Hematopoietic multipotent progenitor cell treated with erythropoietin and hydrocortisone succinate and interleukin-3 and kit ligand, for 4 days (in vitro differentiated cells): ENCODE results near the gene CLNK.
A peak's percentile ranks its signal among the peaks of the same experiment; 100 is the strongest.

Source experiments
- DNase-seq: peaks from one replicate; pipeline ENCODE4 v3.0.0-alpha.2; 2015

Gene CLNK

DNA sequence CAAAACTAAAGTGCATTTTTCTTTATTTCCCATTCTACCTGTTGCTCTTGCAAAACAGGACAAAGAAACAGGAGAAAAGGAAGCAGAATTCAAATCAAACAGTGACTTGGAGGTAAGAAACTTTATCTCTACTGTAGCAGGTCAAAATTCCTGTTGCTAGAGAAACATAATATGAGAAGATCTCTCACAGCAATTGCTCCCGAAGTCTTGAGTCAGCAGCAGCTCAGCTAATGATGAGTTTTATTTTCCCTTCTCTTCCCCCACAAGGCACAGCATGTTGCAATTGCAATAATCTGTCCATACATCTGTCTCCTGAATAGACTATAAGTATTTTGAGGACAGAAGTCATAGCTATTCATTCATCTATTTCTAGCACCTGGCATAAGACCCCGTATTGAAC, 112.7 kb downstream of the CLNK start:
- no peak for DNase-seq

GRCh38 chr4:10569491-10569890, 115.1 kb downstream of the CLNK start:
- no peak for DNase-seq

DNA sequence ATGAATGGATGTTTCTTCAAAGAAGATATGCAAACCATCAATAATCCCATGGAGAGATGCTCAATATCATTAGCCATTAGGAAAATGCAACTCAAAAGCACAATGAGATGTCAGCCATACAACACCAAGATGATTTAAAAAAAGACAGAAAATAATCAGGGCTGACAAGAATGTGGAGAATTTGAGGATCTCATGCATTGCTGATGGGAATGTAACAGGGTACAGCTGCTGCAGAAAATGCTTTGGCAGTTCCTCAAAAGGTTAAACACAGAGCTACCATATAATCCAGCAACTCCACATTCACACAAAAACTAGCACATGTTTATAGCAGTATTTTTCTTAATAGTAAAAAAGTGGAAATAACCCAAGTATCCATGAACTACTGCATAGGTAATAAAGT, 116.8 kb downstream of the CLNK start:
- no peak for DNase-seq

GRCh38 chr4:10565166-10565780, 119.3 kb downstream of the CLNK start:
- DNase-seq = peak; percentile 35

DNA sequence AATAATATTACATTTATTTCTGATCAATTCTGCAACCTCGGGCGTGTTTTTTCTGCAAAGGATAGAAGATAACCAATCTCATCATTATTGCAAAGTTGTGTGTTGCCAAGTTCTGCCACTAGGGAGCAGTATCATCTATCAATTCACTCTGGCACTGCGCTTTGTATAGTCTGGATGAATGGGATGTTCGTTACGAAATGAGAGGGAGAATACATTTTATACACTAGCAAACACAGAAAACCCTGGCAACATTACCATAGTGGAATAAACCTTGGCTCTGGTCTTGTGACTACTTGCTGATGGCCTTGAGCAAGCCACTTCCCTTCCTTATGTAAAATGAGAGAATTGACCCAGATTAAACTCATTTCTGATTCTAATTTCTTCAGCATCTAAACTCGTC, 129.9 kb downstream of the CLNK start:
- DNase-seq = peak; percentile 81

DNA sequence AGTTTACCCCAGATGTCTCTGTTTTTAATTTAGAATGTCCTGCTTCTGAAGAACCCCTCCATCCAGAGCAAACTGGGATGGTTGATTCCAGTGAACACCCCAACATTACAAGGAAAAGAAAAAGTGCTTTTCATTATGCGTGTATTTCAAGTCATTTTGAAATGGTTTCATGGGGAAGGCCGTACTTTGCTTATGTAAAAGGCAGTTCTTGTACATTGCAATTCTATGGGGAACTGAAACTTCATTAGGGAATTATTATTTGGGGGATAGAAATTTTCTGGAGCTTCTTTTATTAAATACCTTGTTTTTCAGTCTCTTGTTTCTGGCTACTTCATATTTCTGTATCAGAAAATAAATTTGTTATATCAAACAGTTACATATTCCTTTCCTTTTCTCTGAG, 130.4 kb downstream of the CLNK start:
- no peak for DNase-seq

DNA sequence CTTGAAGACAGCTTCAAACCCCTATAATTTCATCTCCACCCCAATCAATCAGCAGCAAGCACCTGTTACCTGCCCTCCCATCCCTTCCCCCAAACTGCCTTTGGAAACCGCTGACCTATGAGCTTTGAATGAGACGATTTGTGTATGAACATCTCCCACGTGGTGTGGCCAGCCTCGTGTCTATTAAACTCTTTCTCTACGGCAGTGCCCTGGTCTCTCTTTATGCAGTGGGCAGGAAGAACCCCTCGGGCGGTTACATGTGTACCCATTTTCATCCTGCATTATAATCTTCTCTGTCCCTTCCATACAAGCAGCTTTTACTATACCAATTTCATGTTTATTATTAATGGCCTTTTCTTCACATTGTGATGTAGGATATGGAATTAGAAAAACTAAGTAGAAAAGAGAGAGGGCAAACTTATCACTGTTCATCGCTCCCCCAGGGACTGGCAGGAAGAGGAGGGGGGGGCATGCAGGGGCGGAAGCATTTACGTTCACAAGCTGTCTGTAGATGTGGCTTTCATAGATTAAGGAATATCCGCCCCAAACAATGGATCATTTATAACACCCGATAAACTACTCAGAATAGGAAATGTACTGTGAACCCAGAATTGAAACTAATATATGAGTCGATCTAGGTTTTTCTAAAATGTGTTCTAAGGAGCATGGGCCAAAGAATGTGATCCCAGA, 131.8 kb downstream of the CLNK start:
- DNase-seq = peak; percentile 28

GRCh38 chr4:10535912-10536311, 148.7 kb downstream of the CLNK start:
- DNase-seq = no peak

DNA sequence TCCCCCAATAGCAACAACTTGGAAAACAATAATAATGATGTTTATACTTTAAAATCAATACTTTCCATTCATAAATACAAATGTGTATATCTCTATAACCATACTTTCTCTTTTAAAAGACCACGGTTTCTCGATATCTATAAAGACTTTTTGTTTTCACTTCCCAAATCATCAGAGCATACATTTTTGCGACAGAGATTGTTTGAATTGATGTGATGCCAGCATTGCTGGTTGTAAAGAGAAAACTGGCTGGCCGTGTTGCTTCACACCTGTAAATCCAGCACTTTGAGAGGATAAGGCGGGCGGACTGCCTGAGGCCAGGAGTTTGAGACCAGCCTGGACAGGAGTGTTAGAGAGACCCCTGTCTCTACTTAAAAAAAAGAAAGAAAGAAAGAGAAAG, 149.7 kb downstream of the CLNK start:
- DNase-seq = no peak

DNA sequence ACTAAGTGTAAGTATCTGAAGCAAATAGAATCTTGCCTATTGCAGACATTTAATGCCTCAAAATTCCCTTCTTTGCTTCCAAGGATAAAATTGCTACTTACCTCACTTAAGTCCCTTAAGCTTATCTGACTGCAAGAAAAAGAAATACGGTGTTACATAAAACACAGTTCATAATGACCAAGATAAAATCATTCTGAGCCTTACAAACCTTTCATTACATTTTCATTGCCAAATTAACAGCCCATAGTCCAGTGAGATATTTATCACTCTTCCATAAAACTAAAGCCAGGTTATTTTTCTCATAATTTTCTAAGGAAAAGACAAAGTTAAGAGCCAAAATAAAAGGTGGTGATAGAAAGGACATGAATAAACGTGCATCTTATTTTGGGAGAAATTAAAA, 152.4 kb downstream of the CLNK start:
- no peak for DNase-seq

DNA sequence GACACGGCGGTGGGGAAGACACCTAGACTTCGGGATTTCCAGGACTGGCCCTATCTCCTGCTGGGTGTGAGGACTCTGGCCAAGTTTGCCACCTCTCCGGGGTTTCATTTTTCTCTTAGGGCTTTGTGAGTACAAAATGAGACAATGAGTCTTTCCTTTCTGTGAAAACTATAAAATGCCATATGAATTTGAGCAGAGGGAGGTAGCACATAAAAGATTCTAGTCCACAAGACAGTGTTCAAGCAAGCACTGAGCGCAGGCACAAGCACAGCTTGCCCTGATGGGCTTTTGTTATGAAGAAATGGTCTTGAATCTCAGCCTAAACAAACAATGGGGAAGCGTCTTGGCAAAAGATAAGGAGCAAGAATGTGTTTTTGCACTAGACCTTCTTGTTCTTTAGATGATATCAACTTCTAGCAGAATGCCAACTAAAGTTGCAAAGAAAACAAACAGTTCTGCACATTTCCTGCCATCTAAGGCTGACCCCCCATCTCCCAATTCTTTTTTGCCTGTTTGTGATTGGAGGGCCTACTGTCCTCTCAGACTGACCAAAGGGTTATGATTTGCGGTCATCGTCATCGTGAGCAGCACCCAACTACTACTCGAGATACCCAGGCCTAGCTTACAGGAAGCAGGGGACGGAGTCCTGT, 154.3 kb downstream of the CLNK start:
- no peak for DNase-seq

DNA sequence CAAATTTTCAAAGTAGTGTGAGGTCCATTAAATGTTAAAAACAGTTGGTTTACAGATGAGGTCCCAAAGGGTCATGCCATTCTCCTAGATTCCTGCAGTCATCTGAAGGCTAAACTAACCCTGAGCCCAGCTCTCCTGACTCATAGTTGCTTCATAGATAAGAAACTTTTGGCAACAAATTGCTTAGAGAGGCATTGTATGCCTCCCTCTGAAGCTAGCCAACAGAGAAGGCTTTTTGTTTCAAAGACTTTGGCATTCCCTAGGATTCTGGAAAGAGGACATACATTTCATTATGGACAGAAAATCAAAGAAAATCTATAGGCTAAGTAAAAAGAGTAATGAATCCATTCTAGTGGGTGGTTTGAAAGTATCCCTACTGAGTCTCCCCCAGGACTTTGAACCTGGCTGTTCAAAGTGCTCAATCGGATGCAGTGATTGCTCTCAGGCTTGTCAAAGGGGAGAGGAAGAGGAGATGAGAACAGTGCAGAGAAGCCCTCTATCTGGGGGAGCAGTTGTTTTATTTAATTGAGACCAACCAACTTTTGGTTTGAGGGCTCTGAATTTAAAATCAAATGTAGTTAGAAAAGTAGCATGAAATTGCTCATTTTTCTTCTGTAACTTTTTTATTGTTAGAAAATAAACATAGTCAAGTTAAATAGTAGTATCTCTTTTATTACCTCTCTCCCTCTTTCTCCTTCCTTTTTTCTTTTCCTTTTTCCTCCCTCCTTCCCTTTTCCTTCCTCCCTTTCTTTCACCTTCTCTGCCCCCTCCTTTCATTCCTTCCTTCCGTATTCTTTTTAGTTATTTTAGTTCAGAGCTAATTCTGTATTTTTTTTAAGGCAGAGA, 155.1 kb downstream of the CLNK start:
- peak; percentile 40 for DNase-seq

DNA sequence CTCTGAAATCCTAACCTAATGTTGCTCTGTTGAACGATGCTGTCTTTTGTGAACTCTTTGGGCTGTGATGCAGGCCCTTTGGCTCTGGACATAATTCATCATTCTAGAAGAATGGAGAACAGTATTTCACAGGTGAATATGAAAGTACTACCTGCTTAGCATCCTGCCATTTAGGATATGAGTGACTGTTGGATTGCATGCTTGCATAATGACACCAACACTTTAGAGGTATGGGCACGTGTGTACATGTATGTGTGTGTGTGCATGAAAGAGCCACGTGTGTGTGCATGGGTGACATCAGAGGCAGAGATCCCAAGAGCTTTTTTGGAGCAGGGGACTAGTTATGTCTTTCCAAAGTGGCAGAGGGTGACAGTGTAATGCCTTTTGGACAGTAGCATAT, 157.1 kb downstream of the CLNK start:
- DNase-seq = no peak

GRCh38 chr4:10526429-10527222, 157.9 kb downstream of the CLNK start:
- no peak for DNase-seq

- DNase-seq = peak; percentile 27
Measured at GRCh38 chr4:10524196-10524833, 160.3 kb downstream of the CLNK start.

DNA sequence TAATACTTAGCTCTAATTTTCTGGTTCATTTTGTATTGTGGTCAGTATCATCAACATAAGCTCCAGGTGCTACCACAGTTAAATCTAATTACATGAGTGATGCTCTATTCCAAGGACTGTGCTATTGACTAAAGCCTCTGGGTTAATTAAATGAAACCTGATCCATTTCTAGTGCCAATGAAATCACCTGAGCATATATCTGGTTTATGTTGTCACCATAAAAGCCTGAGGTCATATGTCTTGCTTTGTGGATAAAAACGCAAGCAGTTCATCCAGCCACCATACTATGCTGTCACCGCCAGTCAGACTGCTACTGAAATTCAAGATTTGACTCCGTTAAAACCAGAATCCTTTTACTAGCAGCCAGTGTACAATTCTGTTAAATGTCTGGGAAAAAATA, 163.1 kb downstream of the CLNK start:
- DNase-seq = no peak

- no peak for DNase-seq
Measured at GRCh38 chr4:10509733-10510132, 174.8 kb downstream of the CLNK start.

DNA sequence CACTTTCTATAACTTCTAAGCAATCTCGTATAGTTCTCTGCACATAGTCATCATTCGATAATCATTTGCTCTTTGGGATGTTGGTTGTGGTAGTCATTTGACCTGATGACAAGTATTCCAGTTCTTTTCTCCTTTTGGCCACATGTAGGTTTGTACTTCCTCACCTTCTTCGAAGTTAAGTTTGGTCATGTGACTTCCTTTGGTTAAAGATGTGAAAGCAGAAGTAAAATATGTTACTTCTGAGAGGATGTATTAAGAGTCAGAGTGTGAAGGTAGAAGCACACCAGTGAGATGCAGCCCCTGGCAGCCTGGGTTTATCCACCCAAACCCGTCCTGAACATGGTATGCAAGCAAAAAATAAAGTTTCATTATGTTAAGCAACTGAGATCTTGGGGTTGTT, 178.5 kb downstream of the CLNK start:
- peak; percentile 49 for DNase-seq

- no peak for DNase-seq
Measured at GRCh38 chr4:10504570-10505179, 179.9 kb downstream of the CLNK start.

- no peak for DNase-seq
Measured at GRCh38 chr4:10502717-10503116, 181.9 kb downstream of the CLNK start.

DNA sequence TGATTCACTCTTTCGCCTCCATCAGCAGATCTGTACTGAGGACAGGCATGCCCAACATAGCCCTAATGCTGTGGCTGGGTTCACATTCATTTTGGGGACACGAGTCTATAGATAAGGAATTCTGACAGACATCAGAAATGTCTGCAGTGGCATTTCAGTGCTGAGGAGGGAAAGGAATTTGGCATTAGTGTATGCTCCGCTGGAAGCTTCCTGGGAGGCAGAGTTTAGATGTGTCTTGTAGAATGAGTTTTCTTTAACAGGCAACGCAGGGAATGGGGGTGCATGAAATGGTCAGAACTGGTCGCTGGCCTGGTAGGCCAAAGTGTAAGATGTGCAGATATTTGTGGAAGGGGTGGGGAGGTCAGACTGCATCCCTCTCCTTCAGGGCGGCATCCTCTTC, 183.8 kb downstream of the CLNK start:
- no peak for DNase-seq

GRCh38 chr4:10496200-10496599, 188.4 kb downstream of the CLNK start:
- DNase-seq = no peak
